ENCODE results near the gene SPSB1. TPM values are rescaled to one million over a fixed set of nuclear protein-coding genes. Genes with fewer than 3 reads are reported as not detected.

The SPSB1 gene
- total and polyA plus RNA-seq, 9 donors: 4.4 to 11.2 (median 9.1) TPM

DNA sequence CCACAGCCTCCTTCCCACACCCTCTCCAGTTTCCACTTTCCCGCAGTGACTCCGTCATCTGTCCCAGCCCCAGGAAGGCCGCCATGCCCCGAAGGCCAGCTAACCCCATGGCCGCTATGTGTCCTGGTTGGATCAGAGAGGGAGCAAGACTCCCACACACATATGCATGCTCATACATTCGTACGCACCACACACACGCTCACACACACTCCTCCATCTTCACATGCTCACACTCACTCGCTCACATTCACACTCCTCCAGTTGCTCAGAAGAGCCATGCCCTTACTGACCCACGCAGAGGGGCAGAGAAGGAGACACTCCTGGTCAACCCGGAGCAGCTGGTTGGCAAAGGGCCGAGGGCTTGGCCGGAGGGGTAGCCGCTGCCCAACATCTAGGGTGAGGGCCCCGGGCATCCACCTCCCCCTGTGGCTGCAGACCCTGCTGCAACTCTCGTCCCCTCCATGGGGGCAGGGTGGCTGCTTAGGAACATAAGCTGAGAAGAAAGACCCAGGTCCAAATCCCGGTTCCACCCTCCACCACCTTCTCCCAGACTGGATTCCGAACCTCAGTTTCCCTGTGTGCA lies 124.3 kb downstream of the SPSB1 start:
- no peak overlapping the region for H3K4me3 ChIP-seq (ENCODE audit: low read length)
- H3K27ac ChIP-seq (ENCODE audit: low read length): no peak overlapping the region
- DNase-seq: no peak
- H3K36me3 ChIP-seq (ENCODE audit: control insufficient read depth, insufficient read depth, low read length): no peaks in the 10 kb centered on the region
- H3K9me3 ChIP-seq (replicated peaks; ENCODE audit: control insufficient read depth, low read depth, low read length): no peaks in the 10 kb centered on the region
- WGBS (ENCODE audit: insufficient coverage): 89% methylated on average over 13 of the region's 18 CpGs
- H3K27me3 ChIP-seq (ENCODE audit: control insufficient read depth, insufficient read depth, low read length): peaks cover 5% of the 10 kb centered on the region
- peaks cover 22% of the 10 kb centered on the region for H3K4me1 ChIP-seq (ENCODE audit: control insufficient read depth, insufficient read depth, low read length)

GRCh38 chr1:9417695-9418094 lies 125.0 kb downstream of the SPSB1 start:
- H3K9me3 ChIP-seq (replicated peaks; ENCODE audit: control insufficient read depth, low read depth, low read length): no peaks in the 10 kb centered on the region
- no peak overlapping the region for H3K4me3 ChIP-seq (ENCODE audit: low read length)
- WGBS (ENCODE audit: insufficient coverage): 72% methylated on average over 9 of the region's 9 CpGs

GRCh38 chr1:9418851-9419250 lies 126.2 kb downstream of the SPSB1 start:
- H3K9me3 ChIP-seq (replicated peaks; ENCODE audit: control insufficient read depth, low read depth, low read length): peaks cover 2% of the 10 kb centered on the region
- H3K4me3 ChIP-seq (ENCODE audit: low read length): no peak overlapping the region
- H3K4me1 ChIP-seq (ENCODE audit: control insufficient read depth, insufficient read depth, low read length): peaks cover 6% of the 10 kb centered on the region
- H3K27ac ChIP-seq (ENCODE audit: low read length): no peak overlapping the region
- WGBS (ENCODE audit: insufficient coverage): 81% methylated on average over 3 of the region's 7 CpGs
- H3K27me3 ChIP-seq (ENCODE audit: control insufficient read depth, insufficient read depth, low read length): peaks cover 16% of the 10 kb centered on the region
- no peak for DNase-seq
- no peaks in the 10 kb centered on the region for H3K36me3 ChIP-seq (ENCODE audit: control insufficient read depth, insufficient read depth, low read length)

More at GRCh38 chr1:9417695-9418094, 125.0 kb downstream of the SPSB1 start:
- no peak for DNase-seq
- H3K4me1 ChIP-seq (ENCODE audit: control insufficient read depth, insufficient read depth, low read length): peaks cover 18% of the 10 kb centered on the region
- no peaks in the 10 kb centered on the region for H3K36me3 ChIP-seq (ENCODE audit: control insufficient read depth, insufficient read depth, low read length)
- no peak overlapping the region for H3K27ac ChIP-seq (ENCODE audit: low read length)
- H3K27me3 ChIP-seq (ENCODE audit: control insufficient read depth, insufficient read depth, low read length): peaks cover 12% of the 10 kb centered on the region

Other genes with a start within 250 kb of the SPSB1 start
- gene SLC2A5, start 223.3 kb upstream of the SPSB1 start, total RNA-seq: 4.5 TPM
- 10 to 100 TPM in 3 of 8 donors, 1 to 10 TPM in 5; 3.4 to 16.9 (median 8.3) TPM for gene SLC2A5, start 223.3 kb upstream of the SPSB1 start, polyA plus RNA-seq (ENCODE audit: insufficient read depth in 1 of 8, insufficient read length in 8 of 8, low replicate concordance in 1 of 8)
- gene GPR157, start 163.8 kb upstream of the SPSB1 start, total RNA-seq: 1.3 TPM
- 1 to 10 TPM; 1.0 to 2.6 (median 1.3) TPM for gene GPR157, start 163.8 kb upstream of the SPSB1 start, polyA plus RNA-seq (ENCODE audit: insufficient read depth in 1 of 8, insufficient read length in 8 of 8, low replicate concordance in 1 of 8)
- gene H6PD, start 58.1 kb upstream of the SPSB1 start, total RNA-seq: 24.1 TPM
- gene H6PD, start 58.1 kb upstream of the SPSB1 start, polyA plus RNA-seq (ENCODE audit: insufficient read depth in 1 of 8, insufficient read length in 8 of 8, low replicate concordance in 1 of 8): 10 to 100 TPM; 27.2 to 49.1 (median 37.1) TPM
- 1.9 TPM for gene SLC25A33, start 246.6 kb downstream of the SPSB1 start, total RNA-seq
- gene SLC25A33, start 246.6 kb downstream of the SPSB1 start, polyA plus RNA-seq (ENCODE audit: insufficient read depth in 1 of 8, insufficient read length in 8 of 8, low replicate concordance in 1 of 8): 1 to 10 TPM; 1.3 to 2.6 (median 1.9) TPM